HepG2 (cell line): ENCODE measurements around the gene ENTPD7. TPM values are rescaled to one million over a fixed set of nuclear protein-coding genes. Genes with fewer than 3 reads are reported as not detected.

Experiments
- AGO2 ChIP-seq: fragments of 200-400 bp; formaldehyde crosslinking; optimal IDR thresholded peaks from 2 replicates; pipeline ENCODE3; 2017; ENCODE audit warnings: mild to moderate bottlenecking, low read depth, low read length, moderate library complexity
- BHLHE40 ChIP-seq: IDR thresholded peaks from 2 replicates; pipeline ENCODE4 v1.6.1; 2011; ENCODE audit warnings: low read length, improper control_type of control experiment
- DPF2 ChIP-seq: sonication (generic); formaldehyde crosslinking; IDR thresholded peaks from 2 replicates; pipeline ENCODE4 v1.4.0; 2020; ENCODE audit warnings: mild to moderate bottlenecking, low read depth, missing genetic modification reagents, borderline replicate concordance
- DRAP1 ChIP-seq: IDR thresholded peaks from 2 replicates; pipeline ENCODE4 v1.6.1; 2016; ENCODE audit warnings: missing genetic modification reagents, missing compliant biosample characterization
- FOXC1 ChIP-seq: sonication (generic); formaldehyde crosslinking; IDR thresholded peaks from 2 replicates; pipeline ENCODE4 v1.8.0; 2022; ENCODE audit warnings: mild to moderate bottlenecking, missing genetic modification reagents, borderline replicate concordance
- FOXM1 ChIP-seq: sonication (generic); formaldehyde crosslinking; IDR thresholded peaks from 2 replicates; pipeline ENCODE4 v1.5.0; 2020; ENCODE audit warnings: missing genetic modification reagents
- GABPB1 ChIP-seq: IDR thresholded peaks from 2 replicates; pipeline ENCODE4 v1.6.1; 2016; ENCODE audit warnings: mild to moderate bottlenecking, missing genetic modification reagents, moderate library complexity, missing compliant biosample characterization
- GZF1 ChIP-seq: sonication (generic); formaldehyde crosslinking; IDR thresholded peaks from 2 replicates; pipeline ENCODE4 v1.5.1; 2020; ENCODE audit warnings: mild to moderate bottlenecking, missing genetic modification reagents
- HES4 ChIP-seq: sonication (generic); formaldehyde crosslinking; IDR thresholded peaks from 2 replicates; pipeline ENCODE4 v1.9.0; 2021; ENCODE audit warnings: mild to moderate bottlenecking, missing genetic modification reagents, borderline replicate concordance
- HNRNPLL ChIP-seq: fragments of 200-400 bp; formaldehyde crosslinking; IDR thresholded peaks from 2 replicates; pipeline ENCODE4 v1.6.1; 2017; ENCODE audit warnings: mild to moderate bottlenecking, low read depth, low read length; ENCODE audit not compliant: poor library complexity, severe bottlenecking
- KAT2B ChIP-seq: fragments of 150-350 bp; IDR thresholded peaks from 2 replicates; pipeline ENCODE4 v1.6.1; 2014; ENCODE audit warnings: low read depth, low read length, borderline replicate concordance
- MAX ChIP-seq: IDR thresholded peaks from 2 replicates; pipeline ENCODE4 v1.6.1; 2012; ENCODE audit warnings: inconsistent platforms
- MTA1 ChIP-seq: sonication (generic); formaldehyde crosslinking; IDR thresholded peaks from 2 replicates; pipeline ENCODE4 v1.4.0; 2020; ENCODE audit warnings: missing genetic modification reagents, mild to moderate bottlenecking, borderline replicate concordance
- NFE2L1 ChIP-seq: sonication (generic); formaldehyde crosslinking; IDR thresholded peaks from 2 replicates; pipeline ENCODE4 v1.4.0; 2020; ENCODE audit warnings: missing genetic modification reagents, mild to moderate bottlenecking, borderline replicate concordance
- PHF20 ChIP-seq: sonication (generic); formaldehyde crosslinking; IDR thresholded peaks from 2 replicates; pipeline ENCODE4 v1.5.0; 2020; ENCODE audit warnings: mild to moderate bottlenecking, missing genetic modification reagents
- PPARG ChIP-seq: conservative IDR thresholded peaks from 2 replicates; pipeline ENCODE4 v1.6.1; 2016; ENCODE audit warnings: missing biosample characterization, missing genetic modification reagents
- SIN3A ChIP-seq: IDR thresholded peaks from 2 replicates; pipeline ENCODE4 v1.6.1; 2011; ENCODE audit warnings: low read depth, mild to moderate bottlenecking, control low read depth, low read length, borderline replicate concordance
- SOX5 ChIP-seq: IDR thresholded peaks from 2 replicates; pipeline ENCODE4 v1.6.1; 2016; ENCODE audit warnings: borderline replicate concordance
- SP1 ChIP-seq, 2 experiments: fragments of 450-650 bp in 1 of 2; sonication (generic) in 1 of 2; formaldehyde crosslinking in 1 of 2; IDR thresholded peaks; 2 replicates each; pipeline versions ENCODE4 v1.4.0 to v1.6.1; 2016 to 2020; ENCODE audit warnings: missing genetic modification reagents in 1 of 2
- TBX2 ChIP-seq: sonication (generic); formaldehyde crosslinking; IDR thresholded peaks from 2 replicates; pipeline ENCODE4 v1.5.0; 2020; ENCODE audit warnings: missing genetic modification reagents, mild to moderate bottlenecking, borderline replicate concordance
- TEAD3 ChIP-seq: optimal IDR thresholded peaks from 2 replicates; pipeline ENCODE3; 2016; ENCODE audit warnings: borderline replicate concordance
- WIZ ChIP-seq: sonication (generic); formaldehyde crosslinking; IDR thresholded peaks from 2 replicates; pipeline ENCODE4 v1.5.1; 2020; ENCODE audit warnings: mild to moderate bottlenecking, missing genetic modification reagents
- ZNF225 ChIP-seq: sonication (generic); formaldehyde crosslinking; IDR thresholded peaks from 2 replicates; pipeline ENCODE4 v1.4.0; 2020; ENCODE audit warnings: mild to moderate bottlenecking, missing genetic modification reagents
- ZNF354B ChIP-seq: sonication (generic); formaldehyde crosslinking; IDR thresholded peaks from 2 replicates; pipeline ENCODE4 v1.8.0; 2022; ENCODE audit warnings: mild to moderate bottlenecking, missing genetic modification reagents
- ZNF619 ChIP-seq: sonication (generic); formaldehyde crosslinking; IDR thresholded peaks from 2 replicates; pipeline ENCODE4 v1.4.0; 2020; ENCODE audit warnings: mild to moderate bottlenecking, missing genetic modification reagents
- ZNF639 ChIP-seq: conservative IDR thresholded peaks from 2 replicates; pipeline ENCODE4 v1.6.1; 2018; ENCODE audit warnings: missing genetic modification reagents
- ZNF724P ChIP-seq: sonication (generic); formaldehyde crosslinking; IDR thresholded peaks from 2 replicates; pipeline ENCODE4 v1.8.0; 2022; ENCODE audit warnings: missing genetic modification reagents, borderline replicate concordance
- ZNF772 ChIP-seq: sonication (generic); formaldehyde crosslinking; IDR thresholded peaks from 2 replicates; pipeline ENCODE4 v1.5.0; 2020; ENCODE audit warnings: mild to moderate bottlenecking, missing genetic modification reagents
- ZZZ3 ChIP-seq: sonication (generic); formaldehyde crosslinking; IDR thresholded peaks from 2 replicates; pipeline ENCODE4 v1.4.0; 2020; ENCODE audit warnings: missing genetic modification reagents, mild to moderate bottlenecking, borderline replicate concordance
- polyA plus RNA-seq, 8 experiments: library from polyadenylated mRNA; depleted of rRNA in 3 of 8; stranded (reverse) in 7 of 8; unstranded in 1 of 8; fragments of >200 nt; fragmentation: Illumina TruSeq in 4 of 8; extraction: Trizol in 4 of 8; gene quantifications; 2 replicates each; pipeline versions ENCODE4 v1.2.1 to v1.2.3, GENCODE V29; 2011 to 2016; ENCODE audit warnings: low read depth in 4 of 8, missing spikeins in 1 of 8, mixed read lengths in 1 of 8; ENCODE audit not compliant: insufficient read depth in 1 of 8
- total RNA-seq, 5 experiments: library from RNA; depleted of rRNA; stranded (reverse); fragments of >200 nt; fragmentation: Illumina TruSeq; extraction: Trizol; gene quantifications; 2 replicates each; pipeline ENCODE4 v1.2.3, GENCODE V29; 2016; ENCODE audit warnings: low read depth in 1 of 5

ENTPD7 gene
- total and polyA plus RNA-seq, 2 of the 13 experiments (the other 11 are each of a cell fraction or from before 2014, with no cell fraction given) = 7.6 to 36.5 TPM

GRCh38 chr10:99659031-99659867, at the start of gene ENTPD7 (continued):
- TF ChIP-seq MAX (peak; percentile 37), SOX5 (CRISPR knock-in tag) (0 out of 2 replicates have a peak, but pooled peaks have one; percentile 7), GABPB1 (CRISPR knock-in tag) (peak; percentile 93), DRAP1 (CRISPR knock-in tag) (peak; percentile 82), HES4 (CRISPR knock-in tag) (no peak; the same call in 1 of the 2 replicates), MTA1 (CRISPR knock-in tag) (peak; percentile 32; the same call in 1 of the 2 replicates), AGO2 (peak; percentile 67), BHLHE40 (no peak), NFE2L1 (0 out of 2 replicates have a peak, but pooled peaks have one; percentile 5), GZF1 (CRISPR knock-in tag) (peak; percentile 70; the same call in 1 of the 2 replicates), ZNF772 (CRISPR knock-in tag) (peak; percentile 19; the same call in 1 of the 2 replicates), SIN3A (peak; percentile 87; the same call in 1 of the 2 replicates), FOXC1 (CRISPR knock-in tag) (peak; percentile 28; the same call in 1 of the 2 replicates), ZNF354B (0 out of 2 replicates have a peak, but pooled peaks have one; percentile 48), TBX2 (CRISPR knock-in tag) (peak; percentile 40; the same call in 1 of the 2 replicates), TEAD3 (CRISPR knock-in tag) (peak; percentile 8), PHF20 (CRISPR knock-in tag) (peak; percentile 55), ZZZ3 (CRISPR knock-in tag) (peak; percentile 56; the same call in 1 of the 2 replicates), ZNF225 (CRISPR knock-in tag) (no peak), HNRNPLL (peak; percentile 68), WIZ (CRISPR knock-in tag) (0 out of 2 replicates have a peak, but pooled peaks have one; percentile 62), ZNF724P (CRISPR knock-in tag) (peak; percentile 36; the same call in 1 of the 2 replicates), KAT2B (no peak), DPF2 (CRISPR knock-in tag) (no peak), ZNF639 (CRISPR knock-in tag) (no peak), PPARG (CRISPR knock-in tag) (no peak), FOXM1 (no peak), ZNF619 (peak; percentile 33; the same call in 1 of the 2 replicates), SP1 (IDR thresholded peaks at IDR 0.05) (no peak), SP1 (CRISPR knock-in tag; IDR thresholded peaks at IDR 0.05) (peak; percentile 61; the same call in 1 of the 2 replicates)
